ENCODE data around the gene TADA2B.

The TADA2B gene

GRCh38 chr4:7003176-7003878 is 39.8 kb upstream of the TADA2B start:
- TF ChIP-seq CTCF (IDR thresholded peaks at IDR 0.05; ENCODE audit: borderline replicate concordance, insufficient read depth, low read depth, low read length), result no peak
- H3K4me3 ChIP-seq (ENCODE audit: low read depth, low read length), result no peak overlapping the region

- TF ChIP-seq CTCF (IDR thresholded peaks at IDR 0.05; ENCODE audit: borderline replicate concordance, insufficient read depth, low read depth, low read length), result no peak
Observed at GRCh38 chr4:7003879-7004240, 39.3 kb upstream of the TADA2B start.

GRCh38 chr4:7004331-7004730 is 38.8 kb upstream of the TADA2B start:
- TF ChIP-seq CTCF (IDR thresholded peaks at IDR 0.05; ENCODE audit: borderline replicate concordance, insufficient read depth, low read depth, low read length), result no peak
- no peak overlapping the region for H3K4me3 ChIP-seq (ENCODE audit: low read depth, low read length)

More at GRCh38 chr4:7003879-7004240, 39.3 kb upstream of the TADA2B start:
- no peak overlapping the region for H3K4me3 ChIP-seq (ENCODE audit: low read depth, low read length)

- TF ChIP-seq CTCF (IDR thresholded peaks at IDR 0.05; ENCODE audit: borderline replicate concordance, insufficient read depth, low read depth, low read length), result no peak
- no peak overlapping the region for H3K4me3 ChIP-seq (ENCODE audit: low read depth, low read length)
Observed at GRCh38 chr4:7005571-7005970, 37.6 kb upstream of the TADA2B start.

- H3K4me3 ChIP-seq (ENCODE audit: low read depth, low read length), result no peak overlapping the region
- no peak for TF ChIP-seq CTCF (IDR thresholded peaks at IDR 0.05; ENCODE audit: borderline replicate concordance, insufficient read depth, low read depth, low read length)
Observed at GRCh38 chr4:7006411-7006810, 36.8 kb upstream of the TADA2B start.

GRCh38 chr4:7007142-7007907 is 35.8 kb upstream of the TADA2B start:
- H3K4me3 ChIP-seq (ENCODE audit: low read depth, low read length), result no peak overlapping the region
- no peak for TF ChIP-seq CTCF (IDR thresholded peaks at IDR 0.05; ENCODE audit: borderline replicate concordance, insufficient read depth, low read depth, low read length)

GRCh38 chr4:7007944-7008343 is 35.2 kb upstream of the TADA2B start:
- H3K4me3 ChIP-seq (ENCODE audit: low read depth, low read length), result no peak overlapping the region
- TF ChIP-seq CTCF (IDR thresholded peaks at IDR 0.05; ENCODE audit: borderline replicate concordance, insufficient read depth, low read depth, low read length), result no peak
